ENCODE results near the gene ZNF367.

- no peak for TF ChIP-seq EZH2 (IDR thresholded peaks at IDR 0.05; ENCODE audit: low read length, missing control alignments)
- TF ChIP-seq CTCF (conservative IDR thresholded peaks at IDR 0.05 in 1 of 2, IDR thresholded peaks at IDR 0.05 in 1 of 2; ENCODE audit: low read depth in 1 of 2, low read length in 2 of 2), result no peak
Measured at GRCh38 chr9:96381696-96382095, 36.5 kb downstream of the ZNF367 start.
